B cell (primary cell): ENCODE results near the gene SDC4.

ENCODE experiments used
- EZH2 ChIP-seq: IDR thresholded peaks from 2 replicates; pipeline ENCODE4 v1.6.1; 2012; ENCODE audit warnings: borderline replicate concordance, low read depth, mild to moderate bottlenecking, moderate library complexity, low read length; ENCODE audit not compliant: insufficient read depth, poor library complexity, severe bottlenecking
- TF ChIP-seq, protein P1 (sequence below): fragments of 200-600 bp; IDR thresholded peaks from one replicate; pipeline ENCODE4 v1.8.0; 2022; ENCODE audit warnings: antibody characterized with exemption, mild to moderate bottlenecking

DNA sequence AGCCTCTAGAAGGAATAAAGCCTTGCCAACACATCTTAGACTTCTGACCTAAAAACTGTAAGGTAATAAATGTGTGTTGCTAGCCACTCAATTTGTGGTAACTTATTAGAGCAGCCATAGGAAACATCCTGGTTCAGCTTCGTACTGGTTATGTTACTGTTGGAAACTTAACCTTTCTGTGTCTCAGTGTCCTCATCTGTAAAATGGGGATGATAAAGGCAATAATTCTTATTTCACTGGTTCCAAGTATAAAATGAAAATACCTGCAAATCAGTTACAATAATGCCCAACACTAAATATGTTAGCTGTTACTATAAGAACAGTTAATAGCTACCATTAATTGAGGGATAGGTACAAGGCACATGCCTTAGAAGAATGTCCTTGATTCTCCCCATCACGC, 55.9 kb downstream of the SDC4 start:
- TF ChIP-seq, protein P1, sequence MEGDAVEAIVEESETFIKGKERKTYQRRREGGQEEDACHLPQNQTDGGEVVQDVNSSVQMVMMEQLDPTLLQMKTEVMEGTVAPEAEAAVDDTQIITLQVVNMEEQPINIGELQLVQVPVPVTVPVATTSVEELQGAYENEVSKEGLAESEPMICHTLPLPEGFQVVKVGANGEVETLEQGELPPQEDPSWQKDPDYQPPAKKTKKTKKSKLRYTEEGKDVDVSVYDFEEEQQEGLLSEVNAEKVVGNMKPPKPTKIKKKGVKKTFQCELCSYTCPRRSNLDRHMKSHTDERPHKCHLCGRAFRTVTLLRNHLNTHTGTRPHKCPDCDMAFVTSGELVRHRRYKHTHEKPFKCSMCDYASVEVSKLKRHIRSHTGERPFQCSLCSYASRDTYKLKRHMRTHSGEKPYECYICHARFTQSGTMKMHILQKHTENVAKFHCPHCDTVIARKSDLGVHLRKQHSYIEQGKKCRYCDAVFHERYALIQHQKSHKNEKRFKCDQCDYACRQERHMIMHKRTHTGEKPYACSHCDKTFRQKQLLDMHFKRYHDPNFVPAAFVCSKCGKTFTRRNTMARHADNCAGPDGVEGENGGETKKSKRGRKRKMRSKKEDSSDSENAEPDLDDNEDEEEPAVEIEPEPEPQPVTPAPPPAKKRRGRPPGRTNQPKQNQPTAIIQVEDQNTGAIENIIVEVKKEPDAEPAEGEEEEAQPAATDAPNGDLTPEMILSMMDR = no peak
- no peak for TF ChIP-seq EZH2
